HT-29 (cell line): ENCODE results near the gene EFCAB6. TPM values are rescaled to one million over a fixed set of nuclear protein-coding genes. Genes with fewer than 3 reads are reported as not detected.
A peak's percentile ranks its signal among the peaks of the same experiment; 100 is the strongest.

ENCODE experiments used
- DNase-seq: peaks from one replicate; pipeline ENCODE4 v3.0.0-alpha.2; 2015; ENCODE audit warnings: low spot score
- total RNA-seq: library from RNA; depleted of rRNA; stranded (reverse); fragments of >200 nt; shearing (Covaris generic); gene quantifications from 2 replicates; pipeline ENCODE4 v1.2.3, GENCODE V29; 2014

EFCAB6 gene
- total RNA-seq, 1 experiment from 2014 or later, result 0.08 TPM

DNA sequence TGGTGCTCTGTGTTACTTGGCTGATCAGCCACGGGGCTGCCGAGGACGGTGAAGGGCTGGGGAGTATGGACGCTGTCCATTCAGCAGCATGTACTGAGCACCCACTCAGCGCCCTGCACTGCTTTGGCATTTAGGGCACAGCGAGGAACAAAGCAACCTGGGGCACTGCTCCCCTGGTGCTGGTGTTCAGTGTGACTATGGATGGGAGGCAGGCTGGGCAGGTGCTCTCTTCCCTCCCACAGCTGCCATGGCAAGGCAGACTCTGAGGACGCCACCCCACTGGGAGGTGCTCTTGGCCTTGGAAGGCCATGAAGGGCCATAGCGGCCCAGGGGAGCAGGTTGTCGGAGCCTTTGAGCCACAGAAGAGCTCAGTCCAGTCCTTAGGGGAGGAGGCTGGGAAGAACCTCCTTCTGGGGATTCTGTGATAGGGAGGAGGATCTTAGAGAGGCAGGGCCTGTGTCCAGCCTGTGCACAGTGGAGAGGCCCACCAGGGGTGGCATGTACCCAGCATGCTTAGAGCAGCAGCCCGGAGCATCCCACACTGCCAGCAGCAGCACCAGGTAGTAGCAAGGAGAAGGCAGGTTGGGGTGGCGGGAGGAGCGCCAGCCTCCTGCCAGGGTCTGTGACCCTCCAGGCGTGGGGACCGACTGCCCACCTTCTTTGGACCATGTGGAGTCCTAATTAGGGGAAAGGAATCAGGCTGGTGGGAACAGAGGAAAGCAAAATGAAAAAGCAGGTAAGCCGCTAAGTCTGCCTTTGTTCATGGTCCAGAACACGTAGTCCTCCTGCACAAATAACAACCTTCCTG lies 258.4 kb downstream of the EFCAB6 start:
- no peak for DNase-seq

DNA sequence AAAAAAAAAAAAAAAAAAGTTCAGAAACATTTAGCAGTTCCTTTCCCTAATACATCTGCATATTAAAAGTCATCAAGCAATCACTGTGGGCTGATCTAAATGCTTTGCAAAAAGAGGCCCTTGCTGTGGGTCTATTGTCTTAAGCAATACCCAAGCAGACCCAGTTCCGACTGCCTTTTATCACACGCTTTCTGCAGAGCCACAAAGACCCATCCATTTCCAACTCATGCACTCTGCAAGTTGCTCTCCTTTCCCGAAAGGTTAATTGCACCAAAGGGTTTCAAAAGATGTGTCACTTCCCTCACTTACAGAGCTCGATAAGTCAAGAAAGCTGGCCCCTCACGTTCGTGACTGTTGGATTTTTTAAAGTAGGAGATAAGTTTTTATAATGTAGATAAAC lies 261.4 kb downstream of the EFCAB6 start:
- no peak for DNase-seq

DNA sequence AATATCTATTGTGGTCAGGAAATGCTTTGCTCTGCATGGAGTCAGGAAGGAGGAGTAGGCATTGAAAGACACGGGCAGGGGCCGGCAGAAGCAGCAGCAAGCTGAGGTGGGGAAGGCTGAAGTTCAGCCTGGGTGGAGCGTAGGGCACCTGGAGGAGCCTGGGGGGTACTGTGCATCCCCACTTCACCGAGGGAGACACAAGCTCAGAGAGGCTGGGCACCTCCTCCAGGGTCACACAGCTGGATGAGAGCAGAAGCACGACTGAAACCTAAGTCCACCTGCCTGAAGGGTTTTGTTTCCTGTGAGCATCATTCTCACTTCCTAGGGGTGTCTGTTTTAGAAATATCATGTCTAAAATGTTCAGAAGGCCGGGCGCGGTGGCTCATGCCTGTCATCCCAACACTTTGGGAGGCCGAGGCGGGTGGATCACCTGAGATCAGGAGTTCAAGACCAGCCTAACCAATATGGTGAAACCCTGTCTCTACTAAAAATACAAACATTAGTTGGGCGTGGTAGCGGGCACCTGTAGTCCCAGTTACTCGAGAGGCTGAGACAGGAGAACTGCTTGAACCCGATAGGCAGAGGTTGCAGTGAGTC lies 262.0 kb downstream of the EFCAB6 start:
- DNase-seq, result no peak

DNA sequence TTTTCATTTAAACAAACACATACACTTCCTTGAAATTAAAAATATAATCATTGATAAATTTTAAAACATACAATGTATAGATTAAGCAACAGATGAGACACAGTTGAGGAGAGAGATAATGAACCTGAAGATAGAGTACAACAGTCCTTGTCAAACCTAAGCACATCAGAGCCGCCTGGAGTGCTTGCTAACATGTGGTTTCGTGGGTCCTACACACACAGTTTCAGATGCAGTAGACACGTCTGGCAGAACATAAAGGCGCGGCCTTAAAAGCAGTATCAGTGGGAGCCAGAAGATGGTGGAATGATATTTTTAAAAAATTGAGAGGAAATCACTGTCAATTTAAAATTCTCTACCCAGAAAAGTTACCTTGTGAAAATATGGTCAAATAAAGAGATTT lies 265.9 kb downstream of the EFCAB6 start:
- DNase-seq, result no peak

DNA sequence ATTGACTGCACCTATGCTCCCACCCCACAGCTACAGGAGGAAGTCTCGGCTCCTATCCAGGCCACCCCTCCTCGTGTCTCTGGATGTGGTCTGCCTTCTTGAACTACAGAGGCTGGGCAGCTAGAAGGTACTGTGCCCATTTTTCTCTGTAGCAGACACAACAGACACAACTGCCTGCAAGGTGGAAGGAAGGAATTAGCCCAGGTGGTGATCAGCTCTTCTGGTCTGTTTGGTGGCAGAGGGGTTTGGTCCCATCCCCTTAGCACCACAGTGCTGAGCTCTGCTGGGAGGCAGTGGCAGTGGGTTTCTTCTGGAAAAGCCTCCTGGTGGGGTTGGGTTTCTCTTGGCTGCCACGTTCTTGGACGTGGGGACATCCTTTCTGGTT lies 267.8 kb downstream of the EFCAB6 start:
- DNase-seq, result no peak

DNA sequence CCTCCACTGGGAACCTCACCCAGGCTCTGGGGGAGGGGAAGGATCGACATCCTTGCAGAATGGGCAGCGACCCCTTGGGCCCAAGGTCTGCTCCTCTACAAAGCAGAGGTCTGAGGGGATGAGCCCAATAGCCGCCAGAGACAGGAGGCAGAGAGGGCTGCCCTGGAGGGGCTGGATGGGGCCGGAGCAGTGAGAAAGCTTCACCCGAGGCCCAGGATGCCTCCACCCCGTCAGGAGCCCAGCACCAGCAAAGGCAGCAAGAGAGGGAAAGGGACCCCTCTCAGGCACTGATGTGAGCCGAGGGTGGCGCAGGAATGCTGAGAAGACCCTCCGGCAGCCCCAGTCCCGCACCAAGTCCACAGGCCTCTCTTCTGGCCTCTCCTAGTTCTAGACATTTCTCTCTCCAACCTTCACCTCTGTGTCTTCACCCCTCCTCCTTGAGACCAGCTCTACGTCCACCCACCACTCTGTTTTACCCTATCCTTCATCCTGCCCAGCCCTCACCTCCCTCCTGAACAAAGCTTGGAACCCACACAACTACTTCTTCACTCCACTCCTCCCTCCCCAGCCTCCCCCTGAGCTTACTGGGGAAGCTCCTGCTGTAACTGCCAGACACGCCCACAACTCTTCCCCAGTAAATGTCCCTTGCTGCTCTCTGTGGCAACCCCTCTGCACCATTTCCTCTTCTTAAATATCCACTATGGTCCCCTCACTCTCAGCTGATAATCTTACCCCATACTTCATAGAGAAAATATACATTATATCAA lies 268.4 kb downstream of the EFCAB6 start:
- DNase-seq, result no peak

DNA sequence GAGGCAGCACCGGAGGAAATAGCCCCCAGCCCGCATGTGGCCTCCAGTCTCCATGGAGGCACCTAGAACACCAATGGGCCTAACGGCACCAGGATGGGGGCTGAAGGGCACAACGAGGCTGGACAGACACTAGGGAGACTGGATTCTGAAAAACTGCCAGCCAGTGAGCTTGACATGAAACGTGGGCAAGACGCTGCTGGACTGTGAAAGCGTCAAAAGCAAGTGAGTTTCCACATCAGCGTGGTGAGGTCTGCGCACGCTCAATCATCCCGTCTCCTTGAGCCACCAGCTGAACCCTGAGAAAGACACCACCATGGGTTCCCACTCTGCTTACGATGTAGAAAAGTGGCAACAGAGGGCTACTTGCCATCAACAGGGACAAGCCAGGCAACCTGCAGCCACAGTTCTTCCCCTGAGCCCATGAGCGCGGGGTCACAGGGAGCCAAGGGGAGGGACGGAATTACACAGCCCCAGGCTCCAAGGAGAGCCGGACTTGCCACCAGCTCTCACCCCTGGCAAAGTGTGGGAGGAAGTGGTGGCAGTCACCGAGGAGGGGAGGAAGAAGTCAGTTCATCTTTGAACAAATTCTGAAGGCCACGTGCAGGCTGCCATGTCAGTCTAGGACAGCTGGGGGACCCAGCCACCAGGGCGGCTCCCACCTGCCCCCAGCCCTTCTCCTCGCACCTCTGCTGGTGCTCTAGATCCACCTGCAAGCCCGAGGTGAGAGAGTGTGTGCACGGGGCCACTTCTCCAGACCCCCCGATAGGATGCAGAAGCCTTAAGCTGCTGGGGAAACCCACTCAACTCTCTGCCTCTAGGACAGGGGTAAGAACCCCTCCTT lies 269.2 kb downstream of the EFCAB6 start:
- DNase-seq, result no peak

DNA sequence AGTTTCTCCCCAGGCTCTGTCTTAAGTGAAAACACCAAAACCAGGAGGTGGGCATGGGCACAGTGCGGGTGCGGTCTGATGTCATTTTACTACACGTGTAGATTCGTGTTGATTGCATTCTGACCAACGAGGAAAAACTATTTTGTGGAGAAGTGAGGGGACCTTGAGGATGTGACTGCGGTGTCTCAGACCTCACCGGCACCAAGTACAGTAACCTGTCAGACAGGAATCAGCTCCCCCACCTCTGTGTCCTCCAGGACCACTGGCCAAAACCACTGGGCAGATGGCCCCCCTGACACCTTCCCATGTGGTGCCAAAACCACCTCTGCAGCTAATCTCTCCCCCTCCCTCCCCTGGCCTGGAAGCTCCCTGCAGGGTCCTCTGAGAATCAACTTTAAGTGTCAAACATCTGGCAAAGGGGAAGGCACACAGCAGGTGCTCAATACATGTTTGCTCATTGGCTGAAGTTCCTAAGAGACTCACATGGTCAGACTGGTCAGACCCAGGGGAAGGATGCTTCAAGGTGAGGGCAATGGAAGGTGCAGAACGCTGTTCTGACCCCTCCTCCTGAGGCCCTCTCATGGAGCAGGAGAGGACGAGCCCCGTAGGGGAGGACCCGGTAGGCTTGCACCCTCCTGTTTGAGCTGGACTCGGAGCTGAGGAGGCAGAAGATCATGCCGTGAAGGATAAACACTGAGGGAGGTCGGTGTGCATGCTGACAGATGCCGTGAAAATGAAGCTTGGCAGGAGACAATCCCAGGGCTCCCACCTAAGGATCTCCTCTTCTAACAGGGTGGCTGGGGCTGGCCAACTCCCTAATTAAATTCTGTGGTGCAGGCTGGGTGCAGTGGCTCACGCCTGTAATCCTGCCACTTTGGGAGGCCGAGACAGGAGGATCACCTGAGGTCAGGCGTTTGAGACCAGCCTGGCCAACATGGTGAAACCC lies 270.4 kb downstream of the EFCAB6 start:
- no peak for DNase-seq

DNA sequence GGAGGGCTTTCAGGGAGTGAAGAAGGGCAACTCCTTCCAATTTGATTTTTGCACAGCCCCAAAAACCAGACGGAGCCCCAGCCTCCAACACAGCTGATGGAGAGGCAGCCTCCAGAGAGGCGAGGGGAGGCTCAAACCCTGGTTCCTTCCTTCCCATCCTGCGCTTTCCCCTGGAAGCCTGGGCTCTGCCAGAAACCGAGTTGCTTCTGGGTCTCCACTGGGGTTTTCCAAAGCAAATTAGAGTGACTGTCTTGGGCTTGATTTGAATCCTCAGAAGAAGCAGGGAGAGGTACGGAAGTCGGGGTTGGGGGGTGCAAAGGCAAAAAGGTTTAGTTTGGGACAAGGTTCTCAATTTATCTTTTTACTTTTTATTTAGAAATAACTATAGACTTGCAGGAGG lies 271.1 kb downstream of the EFCAB6 start:
- no peak for DNase-seq

DNA sequence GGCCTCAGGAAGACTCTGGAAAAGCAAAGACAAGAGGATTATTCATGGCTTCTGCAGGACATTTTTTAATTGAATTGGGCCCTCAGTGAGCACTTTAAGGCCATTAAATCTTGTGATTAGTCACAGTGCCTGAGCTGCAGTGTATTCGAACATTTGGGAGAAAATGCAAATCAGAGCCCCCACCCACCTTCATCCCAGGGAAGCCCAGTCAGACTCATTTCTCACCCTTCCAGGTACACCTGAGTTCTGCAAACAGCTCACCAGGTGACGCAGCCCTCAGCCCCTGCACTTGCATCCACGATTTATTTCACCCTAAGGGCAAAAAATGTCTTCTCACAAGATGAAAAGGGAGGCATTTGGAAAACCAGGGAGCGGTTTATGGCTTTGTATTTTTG lies 271.6 kb downstream of the EFCAB6 start:
- DNase-seq, result no peak

DNA sequence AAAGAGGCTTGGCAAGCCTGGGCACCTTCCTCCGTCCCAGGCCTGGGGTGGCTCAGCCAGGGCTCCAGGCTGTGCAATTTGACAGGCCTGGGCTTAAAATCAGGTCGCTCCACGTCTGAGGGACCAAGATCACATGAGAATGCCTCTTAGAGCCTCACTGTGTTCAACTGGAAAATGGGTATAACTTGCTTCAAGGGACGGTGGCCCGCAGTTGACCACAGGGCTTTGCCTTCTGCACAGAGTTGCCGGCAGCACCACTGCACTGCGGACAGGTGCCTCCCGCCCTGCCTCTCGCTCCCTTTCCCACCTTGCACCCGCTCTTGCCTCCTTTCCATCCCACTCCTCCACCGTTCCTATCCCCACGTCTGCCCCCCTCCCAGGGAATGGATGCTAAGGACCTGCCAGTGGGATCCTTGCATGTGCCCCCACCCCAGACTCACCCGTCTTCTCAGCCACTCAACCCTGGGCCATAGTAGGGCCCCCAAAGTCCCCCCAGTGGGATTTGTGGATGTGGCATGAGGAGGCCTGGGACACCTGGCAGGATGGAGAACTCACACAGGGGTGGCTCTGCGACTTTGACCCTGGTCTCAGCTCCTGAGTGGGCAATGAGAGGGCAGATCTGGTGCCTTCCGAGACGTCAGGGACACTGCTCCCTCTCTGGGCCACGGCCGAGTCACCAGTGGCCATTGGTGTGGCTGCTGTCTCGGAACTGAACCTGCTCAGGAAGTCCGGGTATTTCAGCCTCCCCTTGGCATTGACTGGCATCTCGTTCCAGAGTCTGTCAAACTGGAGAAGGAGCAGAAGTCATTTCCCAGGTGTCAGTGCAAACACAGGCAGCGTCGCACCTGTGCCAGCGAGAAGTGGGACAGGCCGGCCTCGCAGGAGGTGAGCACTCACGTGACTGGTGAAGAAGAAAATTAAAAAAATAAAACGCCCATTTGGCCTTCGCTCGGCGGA lies 272.3 kb downstream of the EFCAB6 start:
- DNase-seq, result no peak

DNA sequence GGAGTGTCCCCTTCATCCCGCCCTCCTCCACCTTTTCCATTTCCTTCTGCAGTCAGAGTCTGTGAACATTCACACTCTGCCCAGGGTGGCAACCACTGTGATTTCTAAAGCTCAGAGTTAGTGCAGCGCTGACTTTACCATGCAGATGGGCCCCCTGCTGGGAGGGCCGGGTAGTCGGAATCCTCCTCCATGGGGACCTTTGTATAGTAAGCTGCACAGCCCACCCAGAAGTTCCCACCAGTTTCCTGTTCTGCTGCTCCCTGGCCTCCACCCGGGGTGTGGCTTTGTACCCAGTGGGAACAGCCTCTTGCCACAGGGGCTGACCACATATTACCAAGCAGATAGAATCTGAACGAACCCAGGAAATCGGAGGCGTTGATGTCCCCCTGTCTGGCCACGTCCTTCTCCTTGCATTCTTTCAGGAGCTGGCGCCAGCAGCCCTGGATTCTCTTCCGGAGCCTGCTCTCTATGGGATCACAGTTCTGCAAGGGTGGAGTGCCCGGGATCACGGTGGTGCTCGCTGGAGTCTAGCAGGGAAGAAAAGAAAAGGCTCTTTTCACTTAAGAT lies 275.0 kb downstream of the EFCAB6 start:
- peak; percentile 33 for DNase-seq

DNA sequence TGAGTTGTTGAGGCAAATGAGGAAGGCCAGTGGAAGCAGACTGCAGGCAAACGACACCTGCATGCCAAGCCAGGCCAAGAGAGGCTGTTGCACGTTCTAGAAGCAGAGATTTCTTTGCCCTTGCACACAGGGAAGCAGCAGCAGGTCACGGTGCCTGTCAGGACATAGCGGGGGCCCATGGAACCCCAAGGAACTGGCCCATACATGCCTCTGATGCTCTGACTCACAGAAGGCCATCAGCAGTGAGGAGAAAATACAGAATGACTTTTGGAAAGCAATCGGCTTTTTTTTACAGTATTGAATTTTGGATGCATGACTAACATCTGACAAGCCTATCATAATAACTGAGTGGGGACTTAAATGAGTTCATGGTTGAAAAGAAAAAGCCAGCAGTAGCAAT lies 276.4 kb downstream of the EFCAB6 start:
- no peak for DNase-seq

DNA sequence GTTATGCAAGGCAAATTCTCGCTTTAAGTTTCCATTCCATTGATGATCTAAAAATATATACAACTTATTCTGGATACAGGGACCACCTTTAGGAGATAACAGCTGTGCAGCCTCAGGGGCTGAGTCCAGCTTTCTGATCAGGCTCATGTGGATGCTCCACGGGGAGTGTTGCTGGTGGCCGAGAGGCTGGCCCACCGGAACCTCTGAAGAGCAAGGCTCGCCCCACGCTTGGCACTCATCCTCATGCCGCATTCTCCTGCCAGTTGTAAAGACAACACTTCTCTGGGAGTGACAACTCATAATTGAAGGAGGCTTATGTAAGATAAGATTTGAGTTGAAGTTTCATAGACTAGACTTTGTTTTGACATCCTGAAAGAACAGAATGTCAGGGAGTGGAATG lies 276.8 kb downstream of the EFCAB6 start:
- no peak for DNase-seq

DNA sequence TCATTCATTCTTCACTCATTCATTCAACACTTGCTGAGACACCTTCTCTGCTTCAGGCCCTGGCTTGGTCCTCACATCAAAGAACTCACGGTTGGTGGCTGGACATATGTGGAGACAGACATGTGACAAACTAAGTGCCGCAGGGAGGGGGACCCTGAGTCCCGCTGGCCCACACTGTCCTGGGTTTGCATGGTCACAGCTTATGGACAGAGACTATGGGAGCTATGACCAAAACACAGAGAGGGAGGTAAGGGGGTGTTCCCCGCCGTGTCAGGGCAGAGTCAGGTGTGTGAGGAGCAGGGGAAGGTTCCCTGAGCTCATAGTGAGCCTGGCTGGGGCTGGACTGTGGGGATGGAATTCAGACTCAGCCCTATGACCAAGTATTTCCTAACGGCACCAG lies 277.2 kb downstream of the EFCAB6 start:
- no peak for DNase-seq

DNA sequence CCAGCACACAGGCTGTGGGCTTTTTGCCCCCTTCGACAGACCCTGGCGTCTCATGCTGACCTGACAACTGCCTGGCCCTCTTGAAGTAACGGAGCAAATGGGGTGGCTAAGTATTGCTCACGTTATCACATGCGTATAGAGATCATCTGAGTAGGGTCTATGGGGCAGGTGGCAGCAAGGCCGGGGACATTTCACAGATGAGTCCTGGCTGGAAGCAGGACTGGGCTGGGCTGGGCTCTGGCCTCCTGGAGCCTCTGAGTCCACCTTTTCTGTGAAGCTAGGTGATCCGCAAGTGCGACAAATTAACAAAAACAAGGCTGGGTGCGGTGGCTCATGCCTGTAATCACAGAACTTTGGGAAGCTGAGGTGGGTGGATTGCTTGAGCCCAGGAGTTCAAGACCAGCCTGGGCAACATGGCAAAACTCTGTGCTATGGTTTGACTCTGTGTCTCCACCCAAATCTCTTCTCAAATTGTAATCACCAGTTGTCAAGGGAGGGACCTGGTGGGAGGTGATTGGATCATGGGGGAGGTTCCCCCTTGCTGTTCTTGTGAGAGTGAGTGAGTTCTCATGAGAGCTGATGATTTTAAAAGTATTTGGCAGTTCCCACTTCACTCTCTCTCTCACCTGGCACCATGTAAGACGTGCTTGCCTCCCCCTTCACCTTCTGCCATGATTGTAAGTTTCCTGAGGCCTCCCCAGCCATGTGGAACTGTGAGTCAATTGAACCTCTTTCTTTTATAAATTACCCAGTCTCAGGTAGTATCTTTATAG lies 278.3 kb downstream of the EFCAB6 start:
- no peak for DNase-seq

DNA sequence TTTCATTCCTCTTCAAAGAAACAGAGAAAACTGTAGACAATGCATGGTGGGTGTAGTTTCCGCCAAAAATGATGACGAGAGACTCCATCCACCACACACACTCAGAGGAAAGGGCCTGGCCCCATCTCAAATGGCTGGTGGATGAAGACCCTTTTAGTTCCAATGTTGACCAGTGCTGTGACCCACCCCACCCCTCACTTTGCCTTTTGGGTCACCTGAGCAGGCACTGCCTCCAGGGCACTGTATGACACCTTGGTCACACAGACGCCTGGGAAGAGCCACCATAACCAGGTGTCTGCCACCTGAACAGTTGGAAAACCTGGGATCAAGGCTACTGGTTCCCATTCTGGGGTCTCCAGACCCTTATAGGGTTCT lies 279.0 kb downstream of the EFCAB6 start:
- no peak for DNase-seq
